ENCODE results near the gene CDCA3. TPM values are rescaled to one million over a fixed set of nuclear protein-coding genes. Genes with fewer than 3 reads are reported as not detected.

The CDCA3 gene
- total RNA-seq, 4 donors from 2014 or later: 5.9 to 20.0 (median 12.8) TPM

DNA sequence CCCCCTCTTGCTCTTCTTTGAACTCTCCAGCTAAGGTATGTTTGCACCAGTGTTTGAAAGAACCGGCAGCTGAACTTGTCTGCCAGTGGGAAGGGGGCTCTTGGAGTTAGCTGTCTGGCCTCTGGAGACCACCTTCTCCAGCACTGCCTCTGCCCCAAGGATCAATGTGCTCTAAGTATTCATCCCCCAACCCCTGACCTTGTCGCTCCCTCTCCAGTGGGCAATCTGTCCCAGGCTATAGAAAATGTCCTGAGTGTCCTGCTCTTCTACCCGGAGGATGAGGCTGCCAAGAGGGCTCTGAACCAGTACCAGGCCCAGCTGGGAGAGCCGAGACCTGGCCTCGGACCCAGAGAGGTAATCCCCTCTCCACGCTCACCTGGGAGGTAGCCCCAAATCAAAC is 20.1 kb downstream of the CDCA3 start:
- TF ChIP-seq, protein P1, sequence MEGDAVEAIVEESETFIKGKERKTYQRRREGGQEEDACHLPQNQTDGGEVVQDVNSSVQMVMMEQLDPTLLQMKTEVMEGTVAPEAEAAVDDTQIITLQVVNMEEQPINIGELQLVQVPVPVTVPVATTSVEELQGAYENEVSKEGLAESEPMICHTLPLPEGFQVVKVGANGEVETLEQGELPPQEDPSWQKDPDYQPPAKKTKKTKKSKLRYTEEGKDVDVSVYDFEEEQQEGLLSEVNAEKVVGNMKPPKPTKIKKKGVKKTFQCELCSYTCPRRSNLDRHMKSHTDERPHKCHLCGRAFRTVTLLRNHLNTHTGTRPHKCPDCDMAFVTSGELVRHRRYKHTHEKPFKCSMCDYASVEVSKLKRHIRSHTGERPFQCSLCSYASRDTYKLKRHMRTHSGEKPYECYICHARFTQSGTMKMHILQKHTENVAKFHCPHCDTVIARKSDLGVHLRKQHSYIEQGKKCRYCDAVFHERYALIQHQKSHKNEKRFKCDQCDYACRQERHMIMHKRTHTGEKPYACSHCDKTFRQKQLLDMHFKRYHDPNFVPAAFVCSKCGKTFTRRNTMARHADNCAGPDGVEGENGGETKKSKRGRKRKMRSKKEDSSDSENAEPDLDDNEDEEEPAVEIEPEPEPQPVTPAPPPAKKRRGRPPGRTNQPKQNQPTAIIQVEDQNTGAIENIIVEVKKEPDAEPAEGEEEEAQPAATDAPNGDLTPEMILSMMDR (IDR thresholded peaks at IDR 0.05): no peak
- no peak for TF ChIP-seq POLR2A (IDR thresholded peaks at IDR 0.05)
- Histone ChIP-seq H3K4me3 (no peak overlapping the region), H3K27ac (no peak overlapping the region), H3K4me1 (peaks cover 2 to 41% (median 8%) of the 10 kb centered on the region in 3 donors), H3K9me3 (no peaks in the 10 kb centered on the region), H3K36me3 (peaks cover 0 to 37% (median 0%) of the 10 kb centered on the region in 3 donors), H3K27me3 (peaks cover 0 to 44% (median 0%) of the 10 kb centered on the region in 4 donors)
- intact Hi-C loops (cut with DNase I): no loop called here
- DNase-seq: no peak
- WGBS, 2 donors: 69 to 95% methylated on average over 2 to 3 of the region's 6 CpGs

DNA sequence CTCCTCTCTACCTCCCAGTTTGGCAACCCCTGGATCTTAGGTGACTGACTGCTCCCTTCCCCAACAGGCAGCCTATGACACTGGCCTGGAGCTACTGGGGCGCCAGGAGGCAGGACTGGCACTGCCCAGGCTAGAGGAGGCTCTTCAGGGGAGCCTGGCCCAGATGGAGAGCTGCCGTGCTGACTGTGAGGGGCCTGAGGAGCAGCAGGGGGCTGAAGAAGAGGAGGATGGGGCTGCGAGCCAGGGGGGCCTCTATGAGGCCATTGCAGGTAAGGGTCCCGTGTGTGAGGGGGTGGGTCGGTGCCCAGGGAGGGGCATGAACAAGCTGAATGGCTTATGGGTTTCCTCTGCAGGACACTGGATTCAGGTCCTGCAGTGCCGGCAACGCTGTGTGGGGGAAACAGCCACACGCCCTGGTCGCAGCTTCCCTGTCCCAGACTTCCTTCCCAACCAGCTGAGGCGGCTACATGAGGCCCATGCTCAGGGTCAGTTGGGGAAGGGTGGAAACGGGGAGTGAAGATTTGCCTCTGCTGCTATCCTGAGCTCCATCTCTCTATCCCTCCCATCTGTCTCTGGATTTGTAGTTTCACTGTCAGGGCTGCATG is 20.7 kb downstream of the CDCA3 start:
- Histone ChIP-seq H3K4me3 (no peak overlapping the region), H3K27me3 (peaks cover 0 to 50% (median 0%) of the 10 kb centered on the region in 4 donors), H3K27ac (no peak overlapping the region), H3K9me3 (no peaks in the 10 kb centered on the region), H3K36me3 (peaks cover 0 to 37% (median 0%) of the 10 kb centered on the region in 3 donors), H3K4me1 (peaks cover 2 to 43% (median 8%) of the 10 kb centered on the region in 3 donors)
- WGBS, 2 donors: 73 to 84% methylated on average over 2 to 9 of the region's 11 CpGs
- no peak for DNase-seq
- TF ChIP-seq, protein P1 (IDR thresholded peaks at IDR 0.05): no peak
- TF ChIP-seq POLR2A (IDR thresholded peaks at IDR 0.05): no peak
- intact Hi-C loops (cut with DNase I): no loop called here

DNA sequence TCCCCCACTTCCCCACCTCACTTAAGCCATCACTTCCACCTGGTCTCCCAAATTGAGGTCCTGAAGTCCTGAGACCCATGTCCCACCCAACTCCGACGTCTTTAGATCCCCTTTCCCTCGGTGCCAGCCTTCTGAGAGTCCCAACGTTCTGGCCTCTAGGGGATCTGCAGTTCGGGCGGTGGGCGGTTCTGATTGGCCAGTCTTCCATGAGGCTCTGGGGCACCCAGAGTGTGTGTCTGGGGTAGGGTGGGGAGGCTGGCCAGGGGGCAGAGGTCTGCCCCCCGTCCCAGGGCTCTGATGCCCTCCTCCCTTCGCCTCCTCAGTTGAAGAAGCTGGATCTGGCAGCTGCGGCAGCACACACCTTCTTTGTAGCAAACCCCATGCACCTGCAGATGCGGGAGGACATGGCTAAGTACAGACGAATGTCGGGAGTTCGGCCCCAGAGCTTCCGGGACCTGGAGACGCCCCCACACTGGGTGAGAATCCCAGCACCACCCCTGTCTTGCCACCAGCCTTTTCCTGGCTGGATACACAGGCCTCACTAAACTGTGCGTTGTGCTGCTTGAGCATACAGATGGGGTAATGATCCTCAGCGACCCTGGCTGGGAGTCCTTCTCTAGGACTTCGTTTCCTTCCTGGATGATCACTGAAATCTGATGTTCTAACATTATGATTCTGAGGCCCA is 21.4 kb downstream of the CDCA3 start:
- Histone ChIP-seq H3K36me3 (peaks cover 0 to 37% (median 0%) of the 10 kb centered on the region in 3 donors), H3K4me1 (peaks cover 2 to 48% (median 11%) of the 10 kb centered on the region in 3 donors), H3K27me3 (peaks cover 0 to 57% (median 0%) of the 10 kb centered on the region in 4 donors), H3K9me3 (no peaks in the 10 kb centered on the region), H3K27ac (peak overlapping the region; percentile 60 to 88 (median 74)), H3K4me3 (peak overlapping the region; percentile 54 to 95 (median 62))
- TF ChIP-seq, protein P1 (IDR thresholded peaks at IDR 0.05): no peak
- TF ChIP-seq POLR2A (IDR thresholded peaks at IDR 0.05): no peak
- DNase-seq: no peak
- intact Hi-C loops (cut with DNase I): loop anchor here (5.0 kb wide), 1 partner anchor 92 kb away; no protein-coding TSS in a partner anchor
- 72 to 96% methylated on average over 3 to 6 of the region's 19 CpGs for WGBS, 2 donors

DNA sequence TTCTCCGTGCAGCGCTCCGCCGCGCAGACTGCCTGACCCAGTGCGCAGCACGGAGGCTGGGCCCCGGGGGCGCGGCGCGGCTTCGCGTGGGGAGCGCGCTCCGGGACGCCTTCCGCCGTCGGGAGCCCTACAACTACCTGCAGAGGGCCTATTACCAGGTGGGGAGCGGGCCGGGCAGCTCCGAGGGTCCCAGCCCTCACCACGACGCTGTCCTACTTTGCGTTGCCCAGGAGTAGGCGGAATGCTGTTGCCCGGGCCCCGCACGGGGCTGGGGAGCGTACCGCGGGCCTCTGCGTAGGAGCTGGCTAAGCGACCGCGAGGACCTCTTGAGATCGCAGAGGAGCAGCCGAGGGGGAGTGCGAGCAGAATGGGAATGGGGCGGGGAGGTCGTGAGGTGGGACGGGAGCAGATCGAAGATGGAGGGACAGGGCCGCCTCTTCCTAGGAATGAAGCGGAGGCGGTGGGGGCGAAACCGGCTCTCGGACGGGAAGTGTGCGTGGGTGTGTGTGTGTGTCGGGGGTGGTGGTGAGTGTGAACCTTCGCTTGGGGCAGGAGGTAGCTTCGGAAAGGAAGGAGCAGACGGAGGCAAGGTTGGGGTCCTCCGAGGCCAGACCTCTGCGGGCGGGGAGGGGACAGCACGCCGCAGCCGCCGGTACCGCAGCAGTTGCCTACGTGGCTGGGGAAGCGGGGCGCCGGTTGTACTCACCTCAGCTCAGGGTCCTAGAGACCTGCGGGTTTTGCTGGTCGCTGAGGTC is 22.1 kb downstream of the CDCA3 start:
- 0% methylated on average over 24 to 26 of the region's 71 CpGs for WGBS, 2 donors
- no peak for DNase-seq
- intact Hi-C loops (cut with DNase I): loop anchor here (5.0 kb wide), 1 partner anchor 92 kb away; no protein-coding TSS in a partner anchor

More for the DNA sequence above, 22.1 kb downstream of the CDCA3 start:
- peaks cover 2 to 48% (median 11%) of the 10 kb centered on the region in 3 donors for H3K4me1 ChIP-seq
- peak overlapping the region; percentile 54 to 95 (median 62) for H3K4me3 ChIP-seq
- peak overlapping the region; percentile 60 to 88 (median 74) for H3K27ac ChIP-seq
- peak in 1 of 4 donors; percentile 49 for TF ChIP-seq POLR2A (IDR thresholded peaks at IDR 0.05)
- TF ChIP-seq, protein P1 (IDR thresholded peaks at IDR 0.05): no peak
- H3K36me3 ChIP-seq: peaks cover 0 to 31% (median 0%) of the 10 kb centered on the region in 3 donors
- H3K9me3 ChIP-seq: no peaks in the 10 kb centered on the region
- peaks cover 0 to 64% (median under 1%) of the 10 kb centered on the region in 4 donors for H3K27me3 ChIP-seq

All from esophagus squamous epithelium (tissue), 5 donors.